ENCODE data around the gene FXYD3.
A peak's percentile ranks its signal among the peaks of the same experiment; 100 is the strongest.

The FXYD3 gene

DNA sequence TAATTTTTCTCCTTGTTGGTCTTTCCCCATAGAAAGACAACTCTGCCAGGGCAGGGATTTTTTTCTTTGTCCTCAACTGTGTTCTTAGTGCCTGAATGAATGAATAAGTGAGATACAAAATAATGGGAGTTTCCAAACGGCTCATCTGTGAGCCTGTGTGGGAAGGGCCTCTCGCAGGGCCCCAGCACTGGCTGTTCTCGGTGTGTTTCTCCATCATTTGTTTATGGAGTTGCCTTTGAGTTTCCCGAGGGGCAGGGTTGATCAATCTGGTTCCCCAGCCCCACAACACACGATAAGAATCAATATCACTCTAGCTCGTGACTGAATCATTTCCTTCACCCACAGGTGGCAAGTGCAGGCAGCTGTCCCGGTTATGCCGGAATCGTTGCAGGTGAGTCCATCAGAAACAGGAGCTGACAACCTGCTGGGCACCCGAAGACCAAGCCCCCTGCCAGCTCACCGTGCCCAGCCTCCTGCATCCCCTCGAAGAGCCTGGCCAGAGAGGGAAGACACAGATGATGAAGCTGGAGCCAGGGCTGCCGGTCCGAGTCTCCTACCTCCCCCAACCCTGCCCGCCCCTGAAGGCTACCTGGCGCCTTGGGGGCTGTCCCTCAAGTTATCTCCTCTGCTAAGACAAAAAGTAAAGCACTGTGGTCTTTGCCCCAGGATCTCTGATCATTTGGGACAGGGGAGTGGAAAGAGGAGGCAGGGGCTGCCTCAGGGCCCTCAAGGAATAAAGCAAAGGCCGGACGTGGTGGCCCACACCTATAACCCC is 53.8 kb downstream of the FXYD3 start:
- Histone ChIP-seq H3K27ac (ENCODE audit: insufficient read depth, low read length, poor library complexity, severe bottlenecking) (peak overlapping the region; percentile 21), H3K4me1 (ENCODE audit: control insufficient read depth, insufficient read depth, low read length, poor library complexity, severe bottlenecking) (peaks cover 25% of the 10 kb centered on the region), H3K36me3 (ENCODE audit: control insufficient read depth, insufficient read depth, low read length) (peaks cover 57% of the 10 kb centered on the region), H3K4me3 (ENCODE audit: insufficient read depth, low read depth, low read length, poor library complexity, severe bottlenecking) (no peak overlapping the region), H3K9me3 (ENCODE audit: control insufficient read depth, low read length) (peaks cover 10% of the 10 kb centered on the region), H3K27me3 (replicated peaks; ENCODE audit: control insufficient read depth, insufficient read depth, low read length, poor library complexity, severe bottlenecking) (no peaks in the 10 kb centered on the region)
- no peak for DNase-seq

DNA sequence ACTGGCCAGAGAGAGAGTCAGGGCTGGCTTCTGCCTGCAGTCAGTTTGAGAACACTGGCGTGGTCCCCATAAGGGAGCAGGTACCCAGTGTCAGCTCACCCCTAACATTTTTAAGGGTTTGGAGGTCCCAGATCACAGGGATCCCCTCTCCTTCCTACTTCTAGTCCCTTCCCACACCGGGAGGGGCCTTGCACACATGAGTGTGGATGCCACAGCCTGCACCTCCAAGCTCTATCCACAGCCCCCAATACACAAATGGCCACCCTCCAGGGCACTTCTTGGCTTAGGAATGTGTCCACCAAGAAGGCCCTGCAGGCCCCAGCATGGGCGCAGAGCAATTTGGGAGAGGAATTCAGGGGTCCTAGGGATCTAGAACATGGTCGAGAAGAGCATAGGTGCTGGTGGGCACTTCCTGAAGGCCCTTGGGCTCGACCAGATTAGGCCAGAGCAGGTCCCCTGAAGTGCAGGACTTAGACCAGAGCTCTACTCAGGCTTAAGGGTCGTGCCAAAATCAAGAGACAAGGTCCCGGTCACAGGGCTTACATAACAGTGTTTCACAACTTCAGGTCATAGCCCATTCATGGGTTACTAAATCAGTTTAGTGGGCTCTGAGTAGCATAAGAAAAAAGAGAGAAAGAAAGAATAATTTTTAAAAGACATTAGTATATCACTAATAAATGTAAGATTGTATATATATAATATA is 54.9 kb downstream of the FXYD3 start:
- Histone ChIP-seq H3K4me3 (ENCODE audit: insufficient read depth, low read depth, low read length, poor library complexity, severe bottlenecking) (no peak overlapping the region), H3K36me3 (ENCODE audit: control insufficient read depth, insufficient read depth, low read length) (peaks cover 46% of the 10 kb centered on the region), H3K27ac (ENCODE audit: insufficient read depth, low read length, poor library complexity, severe bottlenecking) (peak overlapping the region; percentile 3), H3K27me3 (replicated peaks; ENCODE audit: control insufficient read depth, insufficient read depth, low read length, poor library complexity, severe bottlenecking) (no peaks in the 10 kb centered on the region), H3K4me1 (ENCODE audit: control insufficient read depth, insufficient read depth, low read length, poor library complexity, severe bottlenecking) (peaks cover 25% of the 10 kb centered on the region), H3K9me3 (ENCODE audit: control insufficient read depth, low read length) (peaks cover 8% of the 10 kb centered on the region)
- DNase-seq = no peak

DNA sequence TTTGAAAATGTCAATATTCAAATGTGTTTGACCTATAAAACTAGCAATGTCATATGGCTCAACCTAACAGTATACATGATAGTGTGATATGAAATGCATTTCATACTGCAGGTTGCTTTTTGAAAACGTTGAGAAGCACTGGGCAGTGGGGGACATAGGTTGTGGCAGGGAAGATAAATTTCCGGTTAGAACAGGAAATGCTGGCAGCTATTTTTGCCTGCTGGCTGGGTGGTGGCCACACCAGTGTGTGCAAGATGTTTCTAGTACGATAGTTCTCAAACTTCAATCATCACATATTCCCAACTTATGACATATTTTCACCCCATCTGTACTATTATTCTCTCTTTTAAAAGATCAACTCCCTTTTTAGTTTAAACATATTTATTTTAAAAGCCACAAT is 56.1 kb downstream of the FXYD3 start:
- no peak for DNase-seq
- peaks cover 34% of the 10 kb centered on the region for H3K36me3 ChIP-seq (ENCODE audit: control insufficient read depth, insufficient read depth, low read length)

More for the DNA sequence above, 56.1 kb downstream of the FXYD3 start:
- H3K27me3 ChIP-seq (replicated peaks; ENCODE audit: control insufficient read depth, insufficient read depth, low read length, poor library complexity, severe bottlenecking) = no peaks in the 10 kb centered on the region
- no peak overlapping the region for H3K27ac ChIP-seq (ENCODE audit: insufficient read depth, low read length, poor library complexity, severe bottlenecking)
- H3K9me3 ChIP-seq (ENCODE audit: control insufficient read depth, low read length) = no peaks in the 10 kb centered on the region
- H3K4me1 ChIP-seq (ENCODE audit: control insufficient read depth, insufficient read depth, low read length, poor library complexity, severe bottlenecking) = peaks cover 25% of the 10 kb centered on the region
- H3K4me3 ChIP-seq (ENCODE audit: insufficient read depth, low read depth, low read length, poor library complexity, severe bottlenecking) = no peak overlapping the region
